GM12865 (cell line): ENCODE measurements around the gene SBK2.

Experiments used
- DNase-seq: peaks from one replicate; pipeline ENCODE4 v3.0.0; 2010; ENCODE audit warnings: low read depth
- H3K4me3 ChIP-seq: 2 replicates; pipeline ENCODE4 v1.5.1; 2011; ENCODE audit warnings: mild to moderate bottlenecking, low read depth, low read length, control low read depth
- TF ChIP-seq, protein P1 (sequence below): IDR thresholded peaks from 2 replicates; pipeline ENCODE4 v1.5.1; 2011; ENCODE audit warnings: low read length, control low read depth, low read depth, inconsistent platforms; ENCODE audit not compliant: insufficient read depth; ENCODE audit errors: missing control alignments

SBK2 gene

DNA sequence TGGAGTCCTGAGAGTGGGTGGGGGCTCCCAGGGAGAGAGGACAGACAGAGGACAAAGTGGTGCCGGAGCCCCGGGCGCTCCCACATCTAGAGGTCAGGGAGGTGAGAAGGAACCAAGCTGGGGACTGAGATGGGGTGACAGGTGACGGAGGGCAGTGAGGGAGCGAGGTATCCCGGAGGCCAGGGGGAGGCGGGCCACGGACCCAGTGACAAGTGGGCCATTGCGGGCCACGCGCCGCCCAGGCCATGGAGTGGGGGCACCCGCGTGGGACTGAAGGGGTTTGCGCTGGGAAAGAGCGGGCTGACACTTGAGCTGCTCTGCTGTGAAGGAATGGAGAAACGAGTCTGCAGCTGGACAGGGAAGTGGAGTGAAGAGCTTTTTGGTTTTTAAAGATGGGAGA is 57.9 kb downstream of the SBK2 start:
- DNase-seq, result no peak
- TF ChIP-seq, protein P1, sequence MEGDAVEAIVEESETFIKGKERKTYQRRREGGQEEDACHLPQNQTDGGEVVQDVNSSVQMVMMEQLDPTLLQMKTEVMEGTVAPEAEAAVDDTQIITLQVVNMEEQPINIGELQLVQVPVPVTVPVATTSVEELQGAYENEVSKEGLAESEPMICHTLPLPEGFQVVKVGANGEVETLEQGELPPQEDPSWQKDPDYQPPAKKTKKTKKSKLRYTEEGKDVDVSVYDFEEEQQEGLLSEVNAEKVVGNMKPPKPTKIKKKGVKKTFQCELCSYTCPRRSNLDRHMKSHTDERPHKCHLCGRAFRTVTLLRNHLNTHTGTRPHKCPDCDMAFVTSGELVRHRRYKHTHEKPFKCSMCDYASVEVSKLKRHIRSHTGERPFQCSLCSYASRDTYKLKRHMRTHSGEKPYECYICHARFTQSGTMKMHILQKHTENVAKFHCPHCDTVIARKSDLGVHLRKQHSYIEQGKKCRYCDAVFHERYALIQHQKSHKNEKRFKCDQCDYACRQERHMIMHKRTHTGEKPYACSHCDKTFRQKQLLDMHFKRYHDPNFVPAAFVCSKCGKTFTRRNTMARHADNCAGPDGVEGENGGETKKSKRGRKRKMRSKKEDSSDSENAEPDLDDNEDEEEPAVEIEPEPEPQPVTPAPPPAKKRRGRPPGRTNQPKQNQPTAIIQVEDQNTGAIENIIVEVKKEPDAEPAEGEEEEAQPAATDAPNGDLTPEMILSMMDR, result no peak
- no peak overlapping the region for H3K4me3 ChIP-seq
